Lower lobe of right lung (tissue), 2 donors: ENCODE measurements around the gene RNF26. TPM values are rescaled to one million over a fixed set of nuclear protein-coding genes. Genes with fewer than 3 reads are reported as not detected.

Experiments used
- ATAC-seq, 2 donors: fragments of 200-7000 bp; cut with Tn5 transposase; one replicate each; pipeline ENCODE4 v1.9.1; 2020 to 2022; ENCODE audit warnings: mild to moderate bottlenecking in 2 of 2, moderate library complexity in 2 of 2
- DNase-seq: peaks from one replicate; pipeline ENCODE4 v3.0.0-alpha.2; 2020
- H3K27ac ChIP-seq: fragments of 200-600 bp; one replicate; pipeline ENCODE4 v1.8.0; 2022
- H3K27me3 ChIP-seq: fragments of 200-600 bp; one replicate; pipeline ENCODE4 v1.8.0; 2022; ENCODE audit warnings: low read depth
- H3K36me3 ChIP-seq: fragments of 200-600 bp; one replicate; pipeline ENCODE4 v1.8.0; 2022; ENCODE audit warnings: mild to moderate bottlenecking
- H3K4me1 ChIP-seq: fragments of 200-600 bp; one replicate; pipeline ENCODE4 v1.8.0; 2022
- H3K4me3 ChIP-seq: fragments of 200-600 bp; one replicate; pipeline ENCODE4 v1.8.0; 2022; ENCODE audit warnings: mild to moderate bottlenecking
- H3K9me3 ChIP-seq: fragments of 200-600 bp; one replicate; pipeline ENCODE4 v1.8.0; 2022
- CTCF ChIP-seq: fragments of 200-600 bp; IDR thresholded peaks from one replicate; pipeline ENCODE4 v1.8.0; 2022; ENCODE audit warnings: antibody characterized with exemption, mild to moderate bottlenecking
- intact Hi-C: fragments of 100-400 bp; cut with DNase I; formaldehyde crosslinking; loops from one replicate; pipeline ENCODE4 v1.11.0; 2022
- long read RNA-seq: library from polyadenylated mRNA; unstranded; transcript quantifications from one replicate; pipeline ENCODE4 v2.0.0, GENCODE V29; 2021
- total RNA-seq: library from RNA; stranded (reverse); fragmentation: NEBNext Ultra II Directional; extraction: Animal tissue kit (Norgen Biotek cat#: 25700); gene quantifications from one replicate; pipeline ENCODE4 v1.2.1, GENCODE V29; 2021
- donor health status: DM: no; HTN: yes; CAD: no; lungs with severe emphysema.

RNF26 gene
- total RNA-seq = 19.3 TPM
- long read RNA-seq, transcript RNF26-201 (1 exons, 2,787 nt) = major isoform, 49 of 49 reads
- long read RNA-seq, partial matches to known transcripts = 0 of 49 reads
- long read RNA-seq, other reads (novel, unspliced or antisense) = 0 of 49 reads

- Histone ChIP-seq H3K9me3 (no peaks in the 10 kb centered on the region), H3K27me3 (peaks cover 1% of the 10 kb centered on the region), H3K36me3 (peaks cover 13% of the 10 kb centered on the region), H3K4me3 (peak within 1 kb of the TSS; percentile 93), H3K4me1 (peaks cover 36% of the 10 kb centered on the region), H3K27ac (peak within 1 kb of the TSS; percentile 87)
- intact Hi-C loops = no loop called here
- peak; percentile 92 for DNase-seq
- TF ChIP-seq CTCF = no peak
- peak; percentile 96 to 98 for ATAC-seq
Observed at GRCh38 chr11:119334174-119334930, at the start of gene RNF26. TSS of gene RNF26 (plus strand) at chr11:119334527. CDS start at chr11:119335123, 596 bp downstream.

- Histone ChIP-seq H3K9me3 (no peaks in the 10 kb centered on the region), H3K27me3 (no peaks in the 10 kb centered on the region), H3K36me3 (peaks cover 55% of the 10 kb centered on the region), H3K27ac (no peak overlapping the region), H3K4me1 (peaks cover 7% of the 10 kb centered on the region), H3K4me3 (no peak overlapping the region)
- intact Hi-C loops = no loop called here
- ATAC-seq = no peak
- TF ChIP-seq CTCF = no peak
- no peak for DNase-seq
Observed at GRCh38 chr11:119285431-119285830, 48.9 kb upstream of the RNF26 start.

GRCh38 chr11:119288219-119288618 lies 46.1 kb upstream of the RNF26 start:
- Histone ChIP-seq H3K9me3 (peaks cover 10% of the 10 kb centered on the region), H3K27ac (no peak overlapping the region), H3K4me1 (peaks cover 7% of the 10 kb centered on the region), H3K27me3 (no peaks in the 10 kb centered on the region), H3K4me3 (no peak overlapping the region), H3K36me3 (peaks cover 64% of the 10 kb centered on the region)
- intact Hi-C loops = no loop called here
- TF ChIP-seq CTCF = no peak
- DNase-seq (no peak), ATAC-seq (no peak)

- no peaks in the 10 kb centered on the region for H3K4me1 ChIP-seq
- H3K27me3 ChIP-seq = no peaks in the 10 kb centered on the region
- DNase-seq (no peak), ATAC-seq (no peak)
- no peak overlapping the region for H3K4me3 ChIP-seq
- H3K36me3 ChIP-seq = peaks cover 61% of the 10 kb centered on the region
- no peak for TF ChIP-seq CTCF
- no peak overlapping the region for H3K27ac ChIP-seq
- intact Hi-C loops = no loop called here
- peaks cover 10% of the 10 kb centered on the region for H3K9me3 ChIP-seq
Observed at GRCh38 chr11:119290894-119291497, 43.3 kb upstream of the RNF26 start.

- H3K27ac ChIP-seq = no peak overlapping the region
- intact Hi-C loops = no loop called here
- ATAC-seq = no peak
Observed at GRCh38 chr11:119293461-119293860, 40.9 kb upstream of the RNF26 start.

More at GRCh38 chr11:119293461-119293860, 40.9 kb upstream of the RNF26 start:
- no peak for DNase-seq
- peaks cover 55% of the 10 kb centered on the region for H3K36me3 ChIP-seq
- no peak for TF ChIP-seq CTCF
- H3K4me3 ChIP-seq = no peak overlapping the region
- no peaks in the 10 kb centered on the region for H3K4me1 ChIP-seq
- H3K27me3 ChIP-seq = no peaks in the 10 kb centered on the region
- H3K9me3 ChIP-seq = peaks cover 10% of the 10 kb centered on the region
